COR-L47 (cell line): ENCODE measurements around the gene GTPBP4.
"Not testable (repeated sequence)": the region's sequence is repeated elsewhere in the genome, so short reads cannot be mapped to it uniquely, and the experiment has no call there.

Experiments used
- DNase-seq: peaks from one replicate; lab custom pipeline; 2025; lab: John Stamatoyannopoulos, UW

GTPBP4 gene

DNA sequence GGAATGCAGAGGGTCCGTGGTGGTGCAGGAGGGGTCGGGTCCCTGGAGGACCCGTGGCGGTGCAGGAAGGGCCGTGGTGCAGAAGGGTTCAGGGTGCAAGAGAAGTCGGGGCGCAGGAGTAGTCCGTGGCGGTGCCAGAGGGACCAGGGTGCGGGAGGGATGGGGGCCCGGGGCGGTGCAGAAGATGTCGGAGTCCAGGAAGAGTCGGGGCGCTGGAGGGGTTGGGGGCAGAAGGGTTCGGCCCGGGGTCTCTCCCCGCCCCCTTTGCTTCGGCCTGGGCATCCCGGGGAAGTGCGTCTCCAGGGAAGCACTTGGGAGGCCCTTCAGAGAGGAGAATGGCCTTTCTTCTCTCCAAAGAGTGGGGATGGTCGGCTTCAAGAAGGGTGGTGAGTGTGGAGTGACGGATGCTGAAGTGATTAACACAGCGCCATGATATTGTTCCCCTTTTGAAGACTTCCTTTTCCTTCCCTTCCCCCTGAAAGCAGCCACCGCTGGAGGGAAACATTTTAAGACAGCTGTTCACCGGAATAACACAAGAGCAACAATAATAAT lies 68.9 kb downstream of the GTPBP4 start:
- DNase-seq: no peak

DNA sequence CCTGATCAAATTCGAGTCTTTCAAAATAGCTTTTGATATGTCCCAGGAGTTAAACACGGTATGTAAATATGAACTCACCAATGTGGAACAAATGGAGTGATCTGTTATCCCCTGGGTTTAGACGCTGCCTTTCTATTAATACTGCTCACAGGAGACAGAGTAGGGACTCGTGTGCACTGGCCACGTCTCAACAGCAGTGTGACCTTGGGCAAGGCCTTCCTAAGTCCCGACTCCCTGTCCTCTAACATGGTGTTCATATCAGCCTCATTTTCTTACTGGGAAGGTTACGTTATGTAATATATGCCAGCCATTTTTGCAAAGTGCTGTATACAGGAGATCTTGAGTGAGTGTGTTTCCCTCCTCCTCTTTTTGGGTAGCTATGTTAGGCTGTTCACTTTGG lies 69.8 kb downstream of the GTPBP4 start:
- no peak for DNase-seq

DNA sequence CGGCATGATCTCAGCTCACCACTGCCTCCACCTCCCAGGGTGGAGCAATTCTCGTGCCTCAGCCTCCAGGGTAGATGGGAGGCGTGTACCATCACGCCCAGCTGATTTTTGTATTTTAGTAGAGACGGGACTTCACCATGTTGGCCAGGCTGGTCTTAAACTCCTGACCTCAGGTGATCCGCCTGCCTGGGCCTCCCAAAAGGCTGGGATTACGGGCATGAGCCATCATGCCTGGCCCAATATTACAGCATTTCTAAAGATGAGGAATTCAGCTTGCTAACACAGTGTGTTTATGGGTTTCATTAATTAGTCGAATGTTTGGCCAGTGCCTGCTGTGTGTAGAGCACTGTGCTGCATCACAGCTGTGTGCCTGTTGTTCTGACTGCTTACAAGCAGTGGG lies 71.7 kb downstream of the GTPBP4 start:
- DNase-seq: no peak

DNA sequence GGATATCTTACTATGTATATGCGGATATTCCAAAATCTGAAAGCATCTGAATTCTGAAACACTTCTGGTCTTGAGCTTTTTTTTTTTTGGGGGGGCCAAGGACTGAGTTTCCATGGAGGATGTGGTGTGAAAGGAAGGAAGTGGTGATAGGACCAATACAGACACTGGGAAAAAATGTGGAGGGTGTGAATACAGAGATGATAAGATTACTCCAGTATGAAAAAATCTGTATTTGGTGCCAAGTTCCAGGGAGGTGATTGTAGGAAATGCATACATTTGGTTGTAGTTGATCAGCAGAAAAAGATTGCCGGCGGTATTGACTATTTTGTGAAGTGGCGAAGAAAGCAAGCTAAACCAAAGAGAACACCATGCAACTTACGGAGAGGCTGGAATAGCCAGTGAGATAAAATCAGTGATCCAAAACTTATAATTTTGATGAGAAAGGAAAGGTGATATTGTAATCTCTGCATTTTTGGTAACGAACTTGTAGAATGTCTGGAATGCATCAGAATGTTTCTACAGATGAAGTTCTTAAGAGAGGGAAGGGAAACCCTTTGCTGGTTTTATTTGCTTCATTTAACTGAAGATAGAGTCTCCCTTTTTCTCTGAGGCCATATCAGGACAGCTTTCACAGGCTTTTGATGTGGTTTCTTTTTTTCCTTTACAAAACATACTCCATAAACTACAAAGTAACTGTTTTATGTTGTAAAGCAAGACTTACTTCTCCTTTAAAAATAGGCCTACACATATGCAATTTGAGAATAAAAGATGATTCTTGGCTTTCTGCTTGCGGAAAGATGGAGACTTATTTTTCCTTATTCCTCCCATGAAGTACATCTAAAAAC lies 73.9 kb downstream of the GTPBP4 start:
- no peak for DNase-seq

DNA sequence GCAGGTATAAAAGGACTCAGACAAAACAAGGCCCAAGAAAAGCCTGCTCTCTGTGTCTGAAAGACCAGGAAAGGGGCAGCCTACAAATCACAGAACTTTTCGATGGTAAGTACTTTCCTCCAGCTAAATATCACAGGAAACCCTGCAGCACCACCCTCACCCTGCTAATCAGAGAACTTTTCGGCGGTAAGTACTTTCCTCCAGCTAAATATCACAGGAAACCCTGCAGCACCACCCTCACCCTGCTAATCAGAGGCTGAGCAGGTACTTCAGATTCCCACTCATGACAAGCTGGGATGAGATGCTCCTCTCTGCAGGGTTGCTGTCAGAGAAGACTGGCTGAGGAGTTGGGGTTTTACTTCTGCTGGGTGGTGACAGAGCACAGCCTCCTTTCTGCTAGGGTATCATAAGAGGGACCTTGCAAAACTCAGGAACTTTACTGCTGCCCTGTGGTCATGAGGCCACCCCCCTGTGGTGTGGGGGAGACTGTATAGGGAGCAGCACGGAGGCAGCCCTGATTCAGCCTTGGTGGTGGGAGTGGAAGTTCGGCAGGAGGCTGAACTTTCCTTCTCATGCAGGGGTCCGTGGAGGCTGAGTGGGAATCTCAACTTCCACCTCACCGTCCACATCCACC lies 75.1 kb downstream of the GTPBP4 start:
- no peak for DNase-seq

DNA sequence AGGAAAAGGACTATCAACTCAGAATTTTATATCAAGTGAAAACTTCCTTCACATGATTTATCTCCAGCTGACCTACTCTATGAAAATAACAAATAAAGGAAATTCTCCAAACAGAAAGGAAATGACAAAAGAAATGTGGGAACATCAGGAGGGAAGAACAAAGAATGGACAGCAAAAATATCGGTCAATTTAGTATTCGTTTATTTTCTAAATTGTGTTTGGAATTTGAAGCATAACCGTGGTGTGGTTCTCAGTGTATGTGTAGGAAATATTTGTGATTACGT lies 76.7 kb downstream of the GTPBP4 start:
- no peak for DNase-seq

DNA sequence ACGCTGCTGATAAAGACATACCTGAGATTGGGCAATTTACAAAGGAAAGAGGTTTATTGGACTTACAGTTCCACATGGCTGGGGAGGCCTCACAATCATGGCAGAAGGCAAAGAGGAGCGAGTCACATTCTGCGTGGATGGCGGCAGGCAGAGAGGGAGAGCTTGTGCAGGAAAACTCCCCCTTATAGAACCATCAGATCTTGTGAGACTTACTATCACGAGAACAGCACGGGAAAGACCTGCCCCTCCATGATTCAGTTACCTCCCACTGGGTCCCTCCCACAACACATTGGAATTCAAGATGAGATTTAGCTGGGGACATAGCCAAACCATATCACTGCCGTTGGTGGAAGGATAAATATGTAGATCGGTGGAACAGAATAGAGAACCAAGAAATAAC lies 78.5 kb downstream of the GTPBP4 start:
- not testable (repeated sequence) for DNase-seq

DNA sequence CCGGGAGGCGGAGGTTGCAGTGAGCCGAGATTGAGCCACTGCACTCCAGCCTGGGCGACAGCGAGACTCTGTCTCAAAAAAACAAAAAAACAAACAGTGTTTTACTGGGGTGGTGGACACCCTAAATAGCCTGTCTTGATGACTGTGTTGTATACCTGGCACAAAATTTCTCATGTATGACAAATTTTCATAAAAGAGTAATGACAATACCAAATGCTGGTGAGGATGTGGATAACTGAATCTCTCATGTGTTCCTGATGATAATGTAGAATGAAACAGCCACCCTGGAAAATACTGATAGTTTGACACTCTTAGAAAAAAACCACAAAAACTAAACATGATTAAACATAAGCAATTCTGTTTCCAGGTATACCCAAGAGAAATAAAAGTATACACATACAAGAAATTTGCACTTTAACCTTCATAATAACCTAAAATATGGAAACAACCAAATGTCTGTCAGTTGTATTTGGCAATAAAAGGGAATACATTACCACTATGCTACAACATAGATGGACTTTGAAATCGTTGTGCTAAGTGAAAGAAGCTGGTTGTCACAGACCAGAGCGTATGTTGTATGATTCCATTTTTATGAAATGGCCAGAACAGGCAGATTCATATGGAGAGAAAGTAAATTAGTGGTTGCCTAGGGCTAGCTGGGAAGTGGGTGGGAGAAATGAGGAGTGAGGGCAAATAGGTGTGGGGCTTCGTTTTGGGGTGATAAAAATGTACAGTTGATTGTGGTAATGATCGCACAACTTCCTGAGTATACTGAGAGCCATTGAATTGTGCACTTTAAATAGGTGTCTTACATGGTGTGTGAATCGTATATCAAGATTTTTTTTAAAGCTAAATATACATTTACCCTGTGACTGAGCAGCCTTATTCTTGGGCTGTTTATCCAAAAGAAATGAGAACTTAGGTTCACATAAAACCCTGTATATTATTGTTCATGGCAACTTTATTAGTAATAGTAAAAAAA lies 80.4 kb downstream of the GTPBP4 start:
- DNase-seq: no peak
